SU-DHL-6 (cell line): ENCODE results near the gene TNRC6B.

Source experiments
- H2AFZ ChIP-seq: fragments of 200-600 bp; sonication (generic); 2 replicates; pipeline ENCODE4 v1.6.1; 2014; ENCODE audit warnings: low read depth, mild to moderate bottlenecking, moderate library complexity, mixed read lengths, antibody characterized with exemption, low read length; ENCODE audit not compliant: severe bottlenecking
- H3F3A ChIP-seq: fragments of 200-600 bp; shearing (Covaris generic); 2 replicates; pipeline ENCODE4 v1.6.0; 2016; ENCODE audit warnings: antibody characterized with exemption, mild to moderate bottlenecking; ENCODE audit not compliant: insufficient read depth
- H3K27ac ChIP-seq: fragments of 200-600 bp; sonication (generic); 2 replicates; pipeline ENCODE4 v1.5.1; 2016; ENCODE audit warnings: low read depth, mild to moderate bottlenecking, low read length, moderate library complexity, mixed read lengths
- H3K27me3 ChIP-seq: fragments of 200-600 bp; sonication (generic), shearing (Covaris generic); 2 replicates; pipeline ENCODE4 v1.6.0; 2014; ENCODE audit warnings: mild to moderate bottlenecking, low read length
- H3K36me3 ChIP-seq: fragments of 200-600 bp; sonication (generic); 2 replicates; pipeline ENCODE4 v1.6.1; 2014; ENCODE audit warnings: mild to moderate bottlenecking, low read length, mixed read lengths
- H3K4me2 ChIP-seq: fragments of 300-600, 200-600 bp; shearing (Covaris generic), sonication (generic); 2 replicates; pipeline ENCODE4 v1.6.0; 2014; ENCODE audit warnings: low read length, low read depth, mild to moderate bottlenecking; ENCODE audit not compliant: poor library complexity, severe bottlenecking
- H3K4me3 ChIP-seq: fragments of 200-600 bp; sonication (generic); 2 replicates; pipeline ENCODE4 v1.5.1; 2014; ENCODE audit warnings: antibody characterized with exemption, low read length, mild to moderate bottlenecking, mixed read lengths; ENCODE audit not compliant: insufficient read depth, poor library complexity, severe bottlenecking
- H3K79me2 ChIP-seq: fragments of 200-600 bp; sonication (generic); 2 replicates; pipeline ENCODE4 v1.6.1; 2014; ENCODE audit warnings: mild to moderate bottlenecking, low read length, moderate library complexity; ENCODE audit not compliant: insufficient read depth
- H3K9ac ChIP-seq: fragments of 200-600 bp; sonication (generic); 2 replicates; pipeline ENCODE4 v1.7.0; 2014; ENCODE audit warnings: mild to moderate bottlenecking, low read length
- H3K9me2 ChIP-seq: fragments of 200-600 bp; sonication (generic); replicated peaks from 2 replicates; pipeline ENCODE4 v1.6.1; 2014; ENCODE audit warnings: low read length; ENCODE audit not compliant: insufficient read depth
- H3K9me3 ChIP-seq: fragments of 200-600 bp; sonication (generic); 2 replicates; pipeline ENCODE4 v1.6.1; 2014; ENCODE audit warnings: low read length, mixed read lengths; ENCODE audit not compliant: insufficient read depth
- H4K20me1 ChIP-seq: fragments of 200-600 bp; sonication (generic); 2 replicates; pipeline ENCODE4 v1.6.1; 2014; ENCODE audit warnings: low read depth, mild to moderate bottlenecking, antibody characterized with exemption, low read length, moderate library complexity, mixed read lengths
- EZH2phosphoT487 ChIP-seq: fragments of 200-600 bp; sonication (generic), shearing (Covaris generic); conservative IDR thresholded peaks from 2 replicates; pipeline ENCODE4 v1.6.1; 2018; ENCODE audit warnings: mild to moderate bottlenecking, antibody characterized with exemption, low read length, moderate library complexity, mixed read lengths
- TF ChIP-seq, protein P1 (sequence below): fragments of 200-600 bp; sonication (generic); IDR thresholded peaks from one replicate; pipeline ENCODE4 v1.5.1; 2017; ENCODE audit warnings: antibody characterized with exemption, mild to moderate bottlenecking, low read length, moderate library complexity; ENCODE audit not compliant: insufficient read depth, poor library complexity, severe bottlenecking

The TNRC6B gene

DNA sequence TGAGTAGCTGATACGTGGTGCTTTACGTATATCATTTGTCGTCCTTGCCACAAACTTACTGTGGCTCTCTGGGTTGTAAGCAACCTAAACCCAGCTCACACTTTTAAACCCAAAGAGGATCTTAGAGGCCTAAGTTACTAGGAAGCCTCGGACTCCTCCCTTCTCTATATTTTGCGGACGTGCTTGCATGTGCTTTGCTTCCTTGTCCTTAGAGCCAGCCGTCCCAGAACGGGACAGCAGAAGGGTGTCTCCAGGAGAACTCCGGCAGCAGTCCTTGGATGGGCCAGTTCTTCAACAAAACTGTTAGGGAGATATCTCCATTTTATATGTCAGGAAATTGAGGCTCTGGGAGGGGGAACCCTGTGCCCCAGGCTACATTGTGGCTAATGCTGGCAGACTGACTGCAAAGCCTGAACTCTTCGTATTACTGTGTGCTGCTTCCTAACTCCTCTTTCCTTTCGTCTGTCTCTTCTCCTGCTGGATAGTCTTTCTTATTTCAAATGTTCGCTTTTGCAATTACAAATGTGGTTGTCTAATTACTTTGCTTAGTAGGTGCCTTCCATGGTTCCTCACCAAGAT lies 33.8 kb downstream of the TNRC6B start:
- Histone ChIP-seq H3K79me2 (peaks cover 65% of the 10 kb centered on the region; the same call in 1 of the 2 replicates), H3K9me2 (no peaks in the 10 kb centered on the region), H3K27ac (peak overlapping the region; percentile 57; the same call in 1 of the 2 replicates), H4K20me1 (no peaks in the 10 kb centered on the region), H2AFZ (no peak overlapping the region), H3K9me3 (no peaks in the 10 kb centered on the region), H3K27me3 (no peaks in the 10 kb centered on the region), H3F3A (peaks cover 26% of the 10 kb centered on the region), H3K4me3 (no peak overlapping the region), H3K9ac (no peak overlapping the region), H3K4me2 (peak overlapping the region; percentile 42), H3K36me3 (no peaks in the 10 kb centered on the region)
- TF ChIP-seq, protein P1, sequence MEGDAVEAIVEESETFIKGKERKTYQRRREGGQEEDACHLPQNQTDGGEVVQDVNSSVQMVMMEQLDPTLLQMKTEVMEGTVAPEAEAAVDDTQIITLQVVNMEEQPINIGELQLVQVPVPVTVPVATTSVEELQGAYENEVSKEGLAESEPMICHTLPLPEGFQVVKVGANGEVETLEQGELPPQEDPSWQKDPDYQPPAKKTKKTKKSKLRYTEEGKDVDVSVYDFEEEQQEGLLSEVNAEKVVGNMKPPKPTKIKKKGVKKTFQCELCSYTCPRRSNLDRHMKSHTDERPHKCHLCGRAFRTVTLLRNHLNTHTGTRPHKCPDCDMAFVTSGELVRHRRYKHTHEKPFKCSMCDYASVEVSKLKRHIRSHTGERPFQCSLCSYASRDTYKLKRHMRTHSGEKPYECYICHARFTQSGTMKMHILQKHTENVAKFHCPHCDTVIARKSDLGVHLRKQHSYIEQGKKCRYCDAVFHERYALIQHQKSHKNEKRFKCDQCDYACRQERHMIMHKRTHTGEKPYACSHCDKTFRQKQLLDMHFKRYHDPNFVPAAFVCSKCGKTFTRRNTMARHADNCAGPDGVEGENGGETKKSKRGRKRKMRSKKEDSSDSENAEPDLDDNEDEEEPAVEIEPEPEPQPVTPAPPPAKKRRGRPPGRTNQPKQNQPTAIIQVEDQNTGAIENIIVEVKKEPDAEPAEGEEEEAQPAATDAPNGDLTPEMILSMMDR = no peak
- no peak for TF ChIP-seq EZH2phosphoT487

DNA sequence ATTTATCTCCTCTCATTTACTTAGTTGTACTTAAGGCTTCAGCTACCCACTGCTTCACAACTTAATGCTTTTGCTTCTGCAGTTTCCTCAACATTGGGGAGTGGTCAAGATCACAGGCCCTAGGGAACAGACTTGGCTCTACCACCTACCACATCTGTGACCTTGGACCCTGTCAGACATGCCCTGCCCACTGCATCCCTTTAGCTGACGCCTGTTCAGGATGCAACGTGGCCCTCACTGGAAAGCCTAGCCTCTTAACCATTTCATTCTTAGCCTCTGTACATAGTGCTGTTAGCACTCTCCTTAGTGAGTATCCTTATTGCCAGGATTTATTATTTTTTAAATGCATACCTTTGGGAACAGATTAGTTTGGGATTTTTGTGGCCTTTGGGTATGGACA lies 34.4 kb downstream of the TNRC6B start:
- Histone ChIP-seq H3K36me3 (no peaks in the 10 kb centered on the region), H3K4me3 (no peak overlapping the region), H3K4me2 (no peak overlapping the region), H3K9me2 (no peaks in the 10 kb centered on the region), H3K9ac (no peak overlapping the region), H3K27me3 (no peaks in the 10 kb centered on the region), H3F3A (peaks cover 31% of the 10 kb centered on the region), H2AFZ (no peak overlapping the region), H3K79me2 (peaks cover 66% of the 10 kb centered on the region; the same call in 1 of the 2 replicates), H3K9me3 (no peaks in the 10 kb centered on the region), H3K27ac (no peak overlapping the region), H4K20me1 (no peaks in the 10 kb centered on the region)
- no peak for TF ChIP-seq EZH2phosphoT487
- TF ChIP-seq, protein P1 = no peak

DNA sequence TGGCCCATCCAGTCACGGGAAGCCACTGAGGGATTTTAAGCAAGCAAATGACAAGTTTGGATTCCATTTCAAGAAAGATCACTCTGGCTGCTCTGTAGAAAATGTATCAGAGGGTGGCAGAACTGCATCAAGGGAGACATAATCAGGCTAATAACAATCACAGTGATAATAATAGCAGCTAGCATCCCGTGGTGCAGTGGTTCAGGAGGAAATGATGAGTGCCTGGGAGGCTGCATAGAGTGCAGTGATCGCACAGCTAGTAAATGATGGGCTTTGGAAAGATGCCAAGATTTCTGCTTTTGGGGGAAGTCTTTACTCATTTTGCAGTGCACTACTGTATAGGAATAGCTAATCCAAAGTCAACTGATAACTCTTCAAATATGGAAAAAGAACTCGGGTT lies 35.8 kb downstream of the TNRC6B start:
- no peak overlapping the region for H2AFZ ChIP-seq
- H3K27me3 ChIP-seq = no peaks in the 10 kb centered on the region
- H3K27ac ChIP-seq = no peak overlapping the region
- TF ChIP-seq EZH2phosphoT487 = no peak
- TF ChIP-seq, protein P1 = no peak
- H3K79me2 ChIP-seq = peaks cover 77% of the 10 kb centered on the region; the same call in 1 of the 2 replicates
- peaks cover 31% of the 10 kb centered on the region for H3F3A ChIP-seq
- no peaks in the 10 kb centered on the region for H3K9me3 ChIP-seq
- H3K9me2 ChIP-seq = no peaks in the 10 kb centered on the region
- H3K9ac ChIP-seq = no peak overlapping the region
- no peak overlapping the region for H3K4me2 ChIP-seq
- no peak overlapping the region for H3K4me3 ChIP-seq
- H3K36me3 ChIP-seq = no peaks in the 10 kb centered on the region
- H4K20me1 ChIP-seq = no peaks in the 10 kb centered on the region
